Thoracic aorta (tissue), 2 donors: ENCODE data around the gene FIGNL2. TPM values are rescaled to one million over a fixed set of nuclear protein-coding genes. Genes with fewer than 3 reads are reported as not detected.

Source experiments
- ATAC-seq: fragments of 150-250 bp; one replicate; pipeline ENCODE4 v1.8.0; 2017; ENCODE audit warnings: low read depth; ENCODE audit not compliant: insufficient number of reproducible peaks, low FRiP score
- DNase-seq: peaks from one replicate; pipeline ENCODE4 v3.0.0-alpha.2; 2020; ENCODE audit warnings: low spot score
- H3K27ac ChIP-seq, 2 donors: fragments of 200-600 bp; sonication (generic); 1 replicate in 1 of 2; 2 replicates in 1 of 2; pipeline ENCODE4 v1.5.1; 2016; ENCODE audit warnings: mild to moderate bottlenecking in 2 of 2, moderate library complexity in 2 of 2
- H3K27me3 ChIP-seq: fragments of 200-600 bp; sonication (generic); replicated peaks from 2 replicates; pipeline ENCODE4 v1.6.0; 2016; ENCODE audit warnings: mild to moderate bottlenecking; ENCODE audit not compliant: insufficient read depth
- H3K36me3 ChIP-seq: fragments of 200-600 bp; sonication (generic); one replicate; pipeline ENCODE4 v1.5.1; 2016
- H3K4me1 ChIP-seq, 2 donors: fragments of 200-600 bp; sonication (generic); 1 replicate in 1 of 2; 2 replicates in 1 of 2; pipeline versions ENCODE4 v1.5.1 to v1.6.0; 2016; ENCODE audit warnings: low read depth in 2 of 2, mild to moderate bottlenecking in 1 of 2; ENCODE audit not compliant: control insufficient read depth in 1 of 2
- H3K4me3 ChIP-seq: fragments of 200-600 bp; sonication (generic); 2 replicates; pipeline ENCODE4 v1.5.1; 2016; ENCODE audit warnings: mild to moderate bottlenecking
- H3K9me3 ChIP-seq: fragments of 200-600 bp; sonication (generic); 2 replicates; pipeline ENCODE4 v1.5.1; 2016
- CTCF ChIP-seq: fragments of 200-600 bp; sonication (generic); IDR thresholded peaks from one replicate; pipeline ENCODE4 v1.5.1; 2019; ENCODE audit warnings: antibody characterized with exemption
- total RNA-seq, 2 donors: library from RNA; depleted of rRNA; stranded (reverse); fragments of >200 nt; gene quantifications; one replicate each; pipeline versions ENCODE4 v1.1.0 to v1.2.3, GENCODE V29; 2016

FIGNL2 gene
- total RNA-seq, 2 donors from 2014 or later = 0.28 TPM; not detected in 1

GRCh38 chr12:51848841-51849735 is 570 bp upstream of the FIGNL2 start:
- no peak overlapping the region for H3K4me3 ChIP-seq
- ATAC-seq (no peak), DNase-seq (no peak)
- no peaks in the 10 kb centered on the region for H3K9me3 ChIP-seq
- TF ChIP-seq CTCF = no peak
- H3K27ac ChIP-seq = no peak overlapping the region
- H3K27me3 ChIP-seq = no peaks in the 10 kb centered on the region
- H3K4me1 ChIP-seq = peaks cover 10 to 22% of the 10 kb centered on the region in 2 donors
- H3K36me3 ChIP-seq = no peaks in the 10 kb centered on the region

GRCh38 chr12:51847643-51848325 is 734 bp downstream of the FIGNL2 start:
- Histone ChIP-seq H3K27me3 (no peaks in the 10 kb centered on the region), H3K27ac (no peak overlapping the region), H3K36me3 (no peaks in the 10 kb centered on the region), H3K4me3 (peak overlapping the region; percentile 69), H3K9me3 (no peaks in the 10 kb centered on the region), H3K4me1 (peaks cover 10 to 22% of the 10 kb centered on the region in 2 donors)
- DNase-seq = no peak
- TF ChIP-seq CTCF = no peak
- no peak for ATAC-seq

- H3K9me3 ChIP-seq = no peaks in the 10 kb centered on the region
- peak overlapping the region; percentile 69 for H3K4me3 ChIP-seq
- H3K27ac ChIP-seq = no peak overlapping the region
- DNase-seq (no peak), ATAC-seq (no peak)
- no peaks in the 10 kb centered on the region for H3K36me3 ChIP-seq
- no peaks in the 10 kb centered on the region for H3K27me3 ChIP-seq
- H3K4me1 ChIP-seq = peaks cover 10 to 22% of the 10 kb centered on the region in 2 donors
- no peak for TF ChIP-seq CTCF
Measured at GRCh38 chr12:51846911-51847642, 1.4 kb downstream of the FIGNL2 start.

GRCh38 chr12:51846271-51846691 is 2.2 kb downstream of the FIGNL2 start:
- Histone ChIP-seq H3K27ac (no peak overlapping the region), H3K4me1 (peaks cover 10 to 22% of the 10 kb centered on the region in 2 donors), H3K27me3 (no peaks in the 10 kb centered on the region), H3K4me3 (peak overlapping the region; percentile 69), H3K36me3 (no peaks in the 10 kb centered on the region), H3K9me3 (no peaks in the 10 kb centered on the region)
- DNase-seq (no peak), ATAC-seq (no peak)
- TF ChIP-seq CTCF = no peak

- DNase-seq (no peak), ATAC-seq (no peak)
- no peak for TF ChIP-seq CTCF
- Histone ChIP-seq H3K9me3 (no peaks in the 10 kb centered on the region), H3K27me3 (no peaks in the 10 kb centered on the region), H3K4me3 (no peak overlapping the region), H3K4me1 (peaks cover 10 to 22% of the 10 kb centered on the region in 2 donors), H3K27ac (no peak overlapping the region), H3K36me3 (no peaks in the 10 kb centered on the region)
Measured at GRCh38 chr12:51845482-51845881, 3.0 kb downstream of the FIGNL2 start.
